HG03469 (cell line): ENCODE results near the gene EID1.
"Not testable (repeated sequence)": the region's sequence is repeated elsewhere in the genome, so short reads cannot be mapped to it uniquely, and the experiment has no call there.

Experiments
- ATAC-seq: cut with Tn5 transposase; IDR thresholded peaks from one replicate; pipeline ENCODE4 v1.9.1; 2021; ENCODE audit warnings: mild to moderate bottlenecking, moderate library complexity, moderate number of reproducible peaks; ENCODE audit not compliant: unreplicated experiment

Gene EID1

DNA sequence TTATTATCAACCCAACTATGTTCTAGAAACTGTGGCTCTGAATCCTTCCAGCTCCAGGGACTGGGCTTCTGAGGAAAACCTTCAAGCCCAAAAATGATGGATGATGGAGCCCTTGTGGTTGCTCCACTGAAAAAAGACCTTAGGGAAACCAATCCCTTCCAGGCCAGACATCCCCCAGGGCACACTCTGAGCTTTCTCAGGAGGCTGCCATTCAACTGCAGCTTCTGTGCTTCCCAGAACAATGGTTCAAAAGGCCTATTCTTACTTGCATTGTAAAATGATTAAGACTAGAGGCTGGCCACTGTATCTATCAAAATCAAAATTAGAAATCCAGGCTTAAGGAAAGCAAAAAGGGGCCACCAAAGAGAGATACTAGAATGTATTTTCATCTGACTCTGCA lies 27.3 kb downstream of the EID1 start:
- ATAC-seq = no peak

DNA sequence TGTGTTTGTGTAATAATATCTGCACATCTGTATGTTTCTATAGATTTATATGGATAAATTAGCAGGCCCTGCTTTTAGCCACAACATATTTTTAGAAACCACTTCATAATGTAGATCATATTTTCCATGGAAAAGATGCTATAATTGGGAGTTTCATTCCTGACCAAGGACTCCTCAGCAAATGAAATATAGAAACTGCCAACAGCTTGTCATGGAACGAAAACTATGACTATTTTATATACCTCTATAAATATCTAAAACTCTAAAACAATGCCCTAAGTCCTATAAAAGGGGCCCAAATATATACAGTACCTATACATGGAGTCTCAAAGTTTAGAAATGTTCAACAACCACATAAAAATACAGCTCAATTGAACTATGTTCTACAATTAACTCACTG lies 27.9 kb downstream of the EID1 start:
- no peak for ATAC-seq

DNA sequence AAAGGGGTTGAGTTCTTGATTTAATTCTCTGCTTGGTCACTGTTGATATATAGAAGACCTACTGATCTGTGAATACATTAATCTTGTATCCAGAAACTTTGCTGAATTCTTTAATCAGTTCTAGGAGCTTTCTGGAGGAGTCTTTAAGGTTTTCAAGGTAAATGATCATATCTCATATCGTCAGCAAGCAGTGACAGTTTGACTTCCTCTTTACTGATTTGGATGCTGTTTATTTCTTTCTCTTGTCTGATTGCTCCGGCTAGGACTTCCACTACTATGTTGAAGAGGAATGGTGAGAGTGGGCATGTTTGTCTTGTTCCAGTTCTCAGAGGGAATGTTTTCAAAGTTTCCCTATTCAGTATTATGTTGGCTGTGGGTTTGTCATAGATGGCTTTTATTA lies 31.4 kb downstream of the EID1 start:
- not testable (repeated sequence) for ATAC-seq

DNA sequence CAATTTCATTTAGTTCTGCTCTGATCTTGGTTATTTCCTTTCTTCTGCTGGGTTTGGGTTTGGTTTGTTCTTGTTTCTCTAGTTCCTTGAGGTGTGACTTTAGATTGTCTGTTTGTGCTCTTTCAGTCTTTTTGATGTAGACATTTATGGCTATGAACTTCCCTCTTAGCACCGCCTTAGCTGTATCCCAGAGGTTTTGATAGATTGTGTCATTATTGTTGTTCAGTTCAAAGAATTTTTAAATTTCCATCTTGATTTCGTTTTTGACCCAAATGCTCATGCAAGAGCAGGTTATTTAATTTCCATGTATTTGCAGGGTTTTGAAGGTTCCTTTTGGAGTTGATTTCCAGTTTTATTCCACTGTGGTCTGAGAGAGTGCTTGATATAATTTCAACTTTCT lies 32.6 kb downstream of the EID1 start:
- ATAC-seq = not testable (repeated sequence)

DNA sequence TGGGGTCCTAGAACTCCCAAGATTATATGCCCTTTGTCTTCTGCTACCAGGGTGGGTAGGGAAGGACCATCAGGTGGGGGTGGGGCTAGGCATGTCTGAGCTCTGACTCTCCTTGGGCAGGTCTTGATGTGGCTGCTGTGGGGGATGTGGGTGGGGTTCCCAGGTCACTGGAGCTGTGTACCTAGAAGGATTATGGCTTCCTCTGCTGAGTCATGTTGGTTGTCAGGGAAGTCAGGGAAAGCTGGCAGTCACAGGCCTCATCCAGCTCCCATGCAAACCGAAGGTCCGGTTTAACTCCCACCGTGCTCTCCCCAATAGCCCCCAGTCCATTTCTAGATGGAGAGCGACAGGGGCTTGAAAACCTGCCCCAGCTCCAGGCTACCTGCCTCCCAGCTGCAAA lies 35.2 kb downstream of the EID1 start:
- no peak for ATAC-seq

DNA sequence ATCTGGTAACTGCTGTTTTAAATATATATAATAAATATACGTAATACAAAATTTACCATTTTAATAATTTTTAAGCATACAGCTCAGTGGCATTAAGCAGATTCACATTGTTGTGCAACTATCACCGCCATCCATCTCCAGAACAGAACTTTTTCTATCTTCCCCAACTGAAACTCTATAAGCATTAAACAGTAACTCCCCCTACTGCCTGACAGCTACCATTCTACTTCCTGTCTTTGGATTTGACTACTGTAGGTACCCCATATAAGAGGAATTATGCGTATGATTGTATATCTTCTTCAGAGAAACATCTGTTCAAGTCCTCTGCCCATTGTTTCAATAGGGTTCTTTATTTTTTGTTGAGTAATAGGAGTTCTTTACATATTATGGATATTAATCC lies 36.8 kb downstream of the EID1 start:
- no peak for ATAC-seq

DNA sequence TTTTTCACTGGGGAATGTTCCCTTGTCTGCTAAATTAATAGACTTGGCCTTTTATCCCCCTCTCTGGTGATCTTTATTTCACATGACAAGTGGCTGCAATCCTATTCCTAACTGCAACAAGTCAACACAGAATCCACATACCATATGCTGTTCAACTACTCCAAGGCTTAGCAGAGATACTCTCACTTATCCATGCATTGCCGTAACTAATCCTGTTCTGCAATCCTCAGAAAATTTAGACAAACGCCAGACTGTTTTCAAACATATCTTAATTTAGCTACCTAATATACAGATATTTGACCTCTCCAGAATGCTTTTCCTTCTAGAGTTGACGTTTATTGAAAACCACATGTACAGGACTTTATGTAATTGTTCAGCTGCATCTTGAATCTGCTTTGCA lies 37.9 kb downstream of the EID1 start:
- ATAC-seq = no peak

DNA sequence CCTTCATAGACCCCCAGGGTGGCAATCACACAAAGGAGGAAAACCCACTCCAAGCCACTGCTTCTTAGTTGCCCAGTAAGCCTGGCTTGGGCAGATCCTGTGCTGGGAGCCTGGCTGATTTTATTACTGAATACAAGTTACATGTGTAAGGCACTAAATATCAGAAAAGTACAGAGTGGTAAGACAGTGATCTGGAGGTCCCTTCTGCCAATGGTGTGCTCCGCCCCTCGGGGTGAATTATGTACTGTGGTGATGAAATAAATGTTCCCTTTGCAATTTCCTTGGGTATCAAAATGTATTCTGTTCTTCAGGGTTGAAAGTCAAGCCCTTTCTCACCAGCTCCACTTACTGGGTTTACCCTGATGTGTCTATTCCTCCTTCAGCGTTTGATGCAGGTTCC lies 38.8 kb downstream of the EID1 start:
- no peak for ATAC-seq

DNA sequence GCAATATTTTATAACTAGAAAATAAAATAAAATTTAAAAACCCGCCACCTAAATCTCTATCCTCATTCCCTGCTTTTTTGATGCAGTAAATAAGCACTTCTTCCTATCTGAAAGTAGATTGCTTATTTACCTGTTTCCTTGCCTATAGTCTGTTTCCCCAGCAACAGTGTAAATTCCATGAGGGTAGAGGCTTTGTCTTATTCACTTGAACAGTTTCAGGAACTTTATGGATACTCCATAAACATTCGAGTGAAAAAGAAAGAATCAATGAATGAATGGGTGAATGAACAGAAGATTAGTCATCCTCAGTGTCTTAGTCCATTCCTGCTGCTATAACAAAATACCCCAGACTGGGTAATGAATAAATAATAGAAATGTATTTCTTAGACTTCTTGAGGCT lies 44.1 kb downstream of the EID1 start:
- ATAC-seq = no peak

DNA sequence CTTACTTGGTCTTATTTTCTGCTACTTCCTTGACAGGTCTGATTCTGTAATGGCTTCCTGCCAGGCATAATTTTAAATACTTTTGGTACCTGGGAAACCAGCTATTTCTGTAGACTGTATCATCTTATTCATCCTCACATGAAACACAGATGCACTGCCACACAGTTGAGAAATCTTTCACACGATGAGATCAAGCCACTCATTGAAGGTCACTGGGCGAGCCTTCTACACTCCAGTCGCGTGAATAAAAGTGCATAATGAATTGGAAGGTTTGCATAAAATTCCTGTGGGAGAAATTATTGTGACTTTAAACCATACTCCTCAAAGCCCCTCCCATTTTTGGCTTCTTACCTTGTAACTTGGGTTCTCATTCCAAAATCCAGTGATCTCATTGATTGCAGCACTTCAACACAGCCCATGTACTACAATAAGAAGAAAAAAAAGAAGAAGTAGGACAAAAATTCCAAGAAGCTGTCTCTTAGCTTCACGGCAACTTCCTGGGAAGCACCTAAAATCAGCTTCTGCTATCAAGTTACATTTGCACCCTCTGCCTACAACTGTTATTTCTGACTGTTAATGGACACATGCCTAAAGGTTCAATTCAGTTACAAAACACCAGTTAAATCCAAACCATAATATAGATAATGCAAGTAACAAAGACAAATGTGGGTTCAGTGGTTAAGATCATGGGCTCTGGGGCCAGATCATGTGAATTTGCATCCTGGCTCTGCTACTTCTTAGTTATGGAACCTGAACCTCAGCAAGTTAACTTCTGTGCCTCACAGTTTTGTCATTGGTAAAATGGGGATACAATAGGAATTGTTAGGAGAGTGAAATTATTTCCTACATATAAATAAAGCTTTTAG lies 46.8 kb downstream of the EID1 start:
- ATAC-seq = no peak

DNA sequence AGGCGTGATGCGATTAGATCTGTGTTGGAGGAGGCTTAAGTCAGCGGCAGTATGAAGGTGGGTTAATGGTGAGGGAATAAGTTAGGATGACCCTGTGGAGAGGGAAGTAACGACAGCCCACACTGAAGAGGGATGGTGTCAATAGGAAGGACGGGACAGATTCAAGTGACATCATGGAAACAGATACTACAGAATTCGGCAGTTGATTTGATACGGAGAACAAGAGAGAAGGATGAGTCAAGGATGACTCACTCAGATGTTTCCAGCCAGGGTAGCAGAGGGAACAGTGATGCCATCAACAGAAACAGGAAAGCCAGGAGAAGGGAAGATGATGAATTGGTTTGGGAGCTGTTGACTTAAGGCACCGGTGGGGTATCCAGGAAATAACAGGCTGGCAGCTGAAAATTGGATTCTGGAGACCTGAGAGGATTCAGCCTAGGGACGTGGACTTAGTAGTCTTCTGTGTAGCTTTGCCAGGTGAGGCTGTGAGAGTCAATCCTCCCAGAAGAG lies 47.8 kb downstream of the EID1 start:
- no peak for ATAC-seq

DNA sequence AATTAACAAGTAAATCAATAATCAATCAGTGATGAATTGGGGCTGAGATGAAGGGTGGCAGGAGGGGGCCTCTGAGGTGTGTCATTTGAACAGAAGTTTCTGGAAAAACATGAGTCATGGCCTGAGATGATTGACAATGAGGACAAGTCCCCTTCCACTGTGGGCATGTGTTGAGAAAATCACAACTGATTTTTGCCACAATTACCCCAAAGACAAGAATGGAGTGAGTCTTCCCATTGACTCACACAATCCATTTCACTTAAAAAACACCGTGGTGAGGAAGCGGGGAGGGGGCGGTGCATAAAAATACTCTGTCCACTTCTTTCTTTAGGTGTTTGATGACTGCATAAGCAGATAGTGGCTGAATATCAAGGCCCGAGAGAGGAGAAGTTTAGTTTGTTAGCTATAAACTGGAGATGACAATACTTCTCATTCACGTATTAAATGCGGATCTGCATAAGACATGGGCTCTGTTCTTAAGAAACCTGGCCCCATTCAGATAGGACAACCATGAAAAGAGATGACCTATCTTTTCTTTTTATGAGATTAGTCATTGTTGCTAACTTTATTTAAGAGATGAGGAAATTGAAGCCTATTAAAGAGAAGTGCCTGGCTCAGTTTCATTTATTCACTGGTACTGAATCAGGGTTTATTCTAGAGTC lies 51.1 kb downstream of the EID1 start:
- no peak for ATAC-seq

DNA sequence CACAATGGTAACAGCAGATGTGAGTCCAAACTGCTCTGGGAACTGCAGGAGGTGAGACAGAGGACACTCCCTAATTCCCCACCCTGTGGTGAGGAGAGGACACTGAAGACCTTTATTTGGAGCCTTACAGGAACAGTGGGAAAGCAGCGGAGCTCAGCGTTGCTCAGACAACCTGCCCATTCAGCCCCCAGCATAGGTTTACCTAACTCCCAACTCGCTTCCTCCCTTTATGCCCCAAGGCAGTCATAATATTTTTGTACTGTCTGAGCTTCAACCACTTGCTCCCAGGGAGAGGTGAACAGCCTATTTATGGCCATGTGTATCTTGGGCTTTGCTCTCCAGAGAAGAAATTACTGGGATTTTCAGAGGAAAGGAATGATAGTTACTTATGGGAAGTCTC lies 51.7 kb downstream of the EID1 start:
- no peak for ATAC-seq
